ENCODE measurements around the gene NPC1. TPM values are rescaled to one million over a fixed set of nuclear protein-coding genes. Genes with fewer than 3 reads are reported as not detected.

Gene NPC1
- total RNA-seq, 2 donors from 2014 or later = 43.6 to 44.9 TPM

- no peak overlapping the region for H3K27ac ChIP-seq (ENCODE audit: low read depth, low read length)
- Mint-ChIP-seq H3K9me3 (no peaks in the 10 kb centered on the region), H3K27me3 (ENCODE audit: insufficient read depth) (no peaks in the 10 kb centered on the region), H3K4me3 (no peak overlapping the region), H3K36me3 (ENCODE audit: low read depth) (peaks cover 75% of the 10 kb centered on the region), H3K4me1 (no peaks in the 10 kb centered on the region), H3K27ac (no peak overlapping the region)
- 31 to 50% methylated on average over 2 to 3 of the region's 3 CpGs for WGBS, 2 experiments (ENCODE audit: insufficient coverage in 1 of 2, insufficient read length in 1 of 2)
- TF ChIP-seq, protein P1, sequence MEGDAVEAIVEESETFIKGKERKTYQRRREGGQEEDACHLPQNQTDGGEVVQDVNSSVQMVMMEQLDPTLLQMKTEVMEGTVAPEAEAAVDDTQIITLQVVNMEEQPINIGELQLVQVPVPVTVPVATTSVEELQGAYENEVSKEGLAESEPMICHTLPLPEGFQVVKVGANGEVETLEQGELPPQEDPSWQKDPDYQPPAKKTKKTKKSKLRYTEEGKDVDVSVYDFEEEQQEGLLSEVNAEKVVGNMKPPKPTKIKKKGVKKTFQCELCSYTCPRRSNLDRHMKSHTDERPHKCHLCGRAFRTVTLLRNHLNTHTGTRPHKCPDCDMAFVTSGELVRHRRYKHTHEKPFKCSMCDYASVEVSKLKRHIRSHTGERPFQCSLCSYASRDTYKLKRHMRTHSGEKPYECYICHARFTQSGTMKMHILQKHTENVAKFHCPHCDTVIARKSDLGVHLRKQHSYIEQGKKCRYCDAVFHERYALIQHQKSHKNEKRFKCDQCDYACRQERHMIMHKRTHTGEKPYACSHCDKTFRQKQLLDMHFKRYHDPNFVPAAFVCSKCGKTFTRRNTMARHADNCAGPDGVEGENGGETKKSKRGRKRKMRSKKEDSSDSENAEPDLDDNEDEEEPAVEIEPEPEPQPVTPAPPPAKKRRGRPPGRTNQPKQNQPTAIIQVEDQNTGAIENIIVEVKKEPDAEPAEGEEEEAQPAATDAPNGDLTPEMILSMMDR (conservative IDR thresholded peaks at IDR 0.05) = no peak
- H3K4me3 ChIP-seq (ENCODE audit: low read length) = no peak overlapping the region
- no peak for DNase-seq
- no peaks in the 10 kb centered on the region for H3K9me3 ChIP-seq (ENCODE audit: control insufficient read depth, low read length)
- H3K27me3 ChIP-seq (ENCODE audit: control insufficient read depth, insufficient read depth, low read length, poor library complexity, severe bottlenecking) = no peaks in the 10 kb centered on the region
- H3K36me3 ChIP-seq (ENCODE audit: control insufficient read depth, insufficient read depth, low read length) = peaks cover 66% of the 10 kb centered on the region
- H3K4me1 ChIP-seq (ENCODE audit: control insufficient read depth, insufficient read depth, low read length) = no peaks in the 10 kb centered on the region
- H3K9ac ChIP-seq (ENCODE audit: extremely low read depth, low read length, poor library complexity, severe bottlenecking) = no peak overlapping the region
These were observed 34.3 kb downstream of the NPC1 start for GRCh38 chr18:23551978-23552377.

DNA sequence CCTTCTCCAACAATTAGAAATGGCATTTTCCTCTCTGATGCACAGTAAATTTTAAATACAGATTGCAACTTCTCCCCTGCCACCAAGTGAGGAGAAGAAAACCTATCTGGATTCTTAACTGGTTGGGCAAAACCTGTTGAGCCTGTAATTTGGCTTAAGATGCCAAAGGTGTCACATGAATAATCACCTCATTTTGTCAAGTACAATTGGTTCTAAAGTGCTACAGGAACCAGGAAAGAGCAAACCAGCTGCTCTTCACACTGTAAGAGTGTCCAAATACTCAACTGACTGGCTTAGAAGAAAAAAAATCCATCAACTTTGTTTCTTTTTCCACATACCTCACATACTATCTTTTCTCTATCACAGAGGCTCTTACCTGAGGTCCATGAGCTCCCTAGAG is 35.4 kb downstream of the NPC1 start:
- Histone ChIP-seq H3K27ac (ENCODE audit: low read depth, low read length) (no peak overlapping the region), H3K36me3 (ENCODE audit: control insufficient read depth, insufficient read depth, low read length) (peaks cover 61% of the 10 kb centered on the region), H3K27me3 (ENCODE audit: control insufficient read depth, insufficient read depth, low read length, poor library complexity, severe bottlenecking) (no peaks in the 10 kb centered on the region), H3K9me3 (ENCODE audit: control insufficient read depth, low read length) (no peaks in the 10 kb centered on the region), H3K4me3 (ENCODE audit: low read length) (no peak overlapping the region), H3K4me1 (ENCODE audit: control insufficient read depth, insufficient read depth, low read length) (no peaks in the 10 kb centered on the region), H3K9ac (ENCODE audit: extremely low read depth, low read length, poor library complexity, severe bottlenecking) (no peak overlapping the region)
- Mint-ChIP-seq H3K27ac (no peak overlapping the region), H3K27me3 (ENCODE audit: insufficient read depth) (no peaks in the 10 kb centered on the region), H3K36me3 (ENCODE audit: low read depth) (peaks cover 76% of the 10 kb centered on the region), H3K9me3 (no peaks in the 10 kb centered on the region), H3K4me1 (no peaks in the 10 kb centered on the region), H3K4me3 (no peak overlapping the region)
- no peak for DNase-seq
- TF ChIP-seq, protein P1 (conservative IDR thresholded peaks at IDR 0.05) = no peak

DNA sequence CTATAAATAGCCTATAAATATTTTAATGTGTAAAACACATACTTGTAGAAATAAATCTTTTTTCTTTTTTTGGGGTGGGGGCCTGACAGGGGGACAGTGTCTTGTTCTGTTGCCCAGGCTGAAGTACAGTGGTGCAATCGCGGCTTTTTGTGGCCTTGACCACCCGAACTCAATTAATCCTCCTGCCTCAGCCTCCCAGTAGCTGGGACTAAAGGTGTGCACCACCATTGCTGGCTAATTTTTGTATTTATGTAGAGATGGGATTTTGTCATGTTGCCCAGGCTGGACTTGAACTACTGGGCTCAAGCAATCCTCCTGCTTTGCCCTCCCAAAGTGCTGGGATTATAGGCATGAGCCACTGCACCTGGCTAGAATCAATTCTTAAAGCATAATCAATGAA is 37.6 kb downstream of the NPC1 start:
- Mint-ChIP-seq H3K27ac (no peak overlapping the region), H3K36me3 (ENCODE audit: low read depth) (peaks cover 80% of the 10 kb centered on the region), H3K9me3 (no peaks in the 10 kb centered on the region), H3K4me1 (no peaks in the 10 kb centered on the region), H3K27me3 (ENCODE audit: insufficient read depth) (no peaks in the 10 kb centered on the region), H3K4me3 (no peak overlapping the region)
- Histone ChIP-seq H3K27ac (ENCODE audit: low read depth, low read length) (no peak overlapping the region), H3K4me1 (ENCODE audit: control insufficient read depth, insufficient read depth, low read length) (no peaks in the 10 kb centered on the region), H3K4me3 (ENCODE audit: low read length) (no peak overlapping the region), H3K9me3 (ENCODE audit: control insufficient read depth, low read length) (no peaks in the 10 kb centered on the region), H3K9ac (ENCODE audit: extremely low read depth, low read length, poor library complexity, severe bottlenecking) (no peak overlapping the region), H3K27me3 (ENCODE audit: control insufficient read depth, insufficient read depth, low read length, poor library complexity, severe bottlenecking) (no peaks in the 10 kb centered on the region), H3K36me3 (ENCODE audit: control insufficient read depth, insufficient read depth, low read length) (peaks cover 62% of the 10 kb centered on the region)
- DNase-seq = no peak
- 89 to 100% methylated on average over 3 of the region's 3 CpGs for WGBS, 2 experiments (ENCODE audit: insufficient coverage in 1 of 2, insufficient read length in 1 of 2)
- TF ChIP-seq, protein P1 (conservative IDR thresholded peaks at IDR 0.05) = no peak

All from endodermal cell (in vitro differentiated cells).